Activated naive CD4-positive, alpha-beta T cell treated with anti-CD3 and anti-CD28 coated beads, Interleukin-2, amount 50 U/mL, for 72 hours (primary cell): ENCODE measurements around the gene CWC15. TPM values are rescaled to one million over a fixed set of nuclear protein-coding genes. Genes with fewer than 3 reads are reported as not detected.
"Not testable (repeated sequence)": the region's sequence is repeated elsewhere in the genome, so short reads cannot be mapped to it uniquely, and the experiment has no call there.

ENCODE experiments used
- ATAC-seq, 2 donors: fragments of 150-1000 bp; cut with Tn5 transposase; 2 replicates each; pipeline ENCODE4 v1.10.0; 2021; ENCODE audit warnings: mild to moderate bottlenecking in 2 of 2, moderate library complexity in 2 of 2
- DNase-seq, 2 donors: peaks; one replicate each; pipeline ENCODE4 v3.0.0; 2021 to 2022; ENCODE audit warnings: low spot score in 2 of 2
- H3K27ac Mint-ChIP-seq, 2 donors: one replicate each; pipeline ENCODE4 v1.8.0; 2022; ENCODE audit warnings: mild to moderate bottlenecking in 2 of 2, mixed read lengths in 2 of 2
- H3K36me3 Mint-ChIP-seq, 2 donors: one replicate each; pipeline ENCODE4 v1.8.0; 2022; ENCODE audit warnings: mixed read lengths in 2 of 2
- H3K9me3 Mint-ChIP-seq, 2 donors: one replicate each; pipeline ENCODE4 v1.8.0; 2022; ENCODE audit warnings: mixed read lengths in 2 of 2
- total RNA-seq, 2 donors: library from RNA; stranded (reverse); gene quantifications; one replicate each; pipeline ENCODE4 v1.2.3, GENCODE V29; 2022

The CWC15 gene
- 10 to 100 TPM; 83.0 to 85.9 TPM for total RNA-seq

DNA sequence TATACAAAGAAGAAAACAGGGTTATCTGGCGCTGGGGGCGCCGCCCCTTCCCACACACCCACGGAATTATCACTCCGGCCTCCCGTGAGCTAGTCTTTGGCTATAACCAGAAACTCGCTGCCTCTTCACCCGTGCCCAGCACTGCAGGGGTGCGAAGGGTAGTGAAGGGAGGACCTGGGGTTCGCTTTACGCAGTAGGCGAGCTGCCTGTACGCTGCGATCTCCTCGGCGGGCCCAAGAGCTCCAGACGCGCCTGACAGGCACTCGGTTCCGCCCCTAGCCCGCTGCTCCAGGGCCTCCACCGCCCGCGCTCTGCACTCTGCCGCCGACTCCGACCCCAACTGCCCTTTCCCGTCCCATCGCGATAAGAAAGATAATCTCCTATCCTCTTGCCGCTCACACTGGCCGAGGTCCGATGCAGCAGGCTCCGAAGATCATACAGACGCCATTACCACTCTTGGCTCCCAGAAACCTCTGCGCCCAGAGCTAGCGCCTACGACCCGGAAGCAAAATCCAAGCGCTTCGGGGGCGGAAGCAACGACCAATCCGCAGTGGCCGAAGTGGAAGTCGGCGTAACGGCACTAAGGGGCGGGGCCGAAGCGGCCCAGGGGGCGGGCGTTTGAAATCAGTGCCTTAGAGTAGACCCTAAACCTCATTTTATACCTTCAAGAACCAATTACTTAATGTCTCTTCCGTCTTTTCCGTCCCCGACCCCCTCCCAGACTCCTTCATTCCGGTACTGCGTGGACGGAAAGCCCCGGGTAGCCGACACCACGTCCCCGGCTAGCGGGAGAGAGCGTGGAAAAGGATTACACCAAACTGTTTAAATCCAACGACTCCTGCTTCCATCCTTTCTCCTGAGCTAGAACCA is at the start of gene CWC15, which contains the start of gene KDM4D:
Gene CWC15, minus strand, starts transcription at position 458 of the 870 bp plus-strand sequence. CDS start 1,371 bp downstream, outside the sequence.
Gene KDM4D, plus strand, starts transcription at position 611 of the 870 bp plus-strand sequence. CDS start 23,664 bp downstream, outside the sequence.
- ATAC-seq (peak; percentile 100), DNase-seq (peak; percentile 91 to 92)
- peaks cover 38 to 46% of the 10 kb centered on the region in 2 donors for H3K36me3 Mint-ChIP-seq
- peak within 1 kb of the TSS; percentile 90 to 99 for H3K27ac Mint-ChIP-seq
- H3K9me3 Mint-ChIP-seq = peaks cover 0 to 6% of the 10 kb centered on the region in 2 donors

DNA sequence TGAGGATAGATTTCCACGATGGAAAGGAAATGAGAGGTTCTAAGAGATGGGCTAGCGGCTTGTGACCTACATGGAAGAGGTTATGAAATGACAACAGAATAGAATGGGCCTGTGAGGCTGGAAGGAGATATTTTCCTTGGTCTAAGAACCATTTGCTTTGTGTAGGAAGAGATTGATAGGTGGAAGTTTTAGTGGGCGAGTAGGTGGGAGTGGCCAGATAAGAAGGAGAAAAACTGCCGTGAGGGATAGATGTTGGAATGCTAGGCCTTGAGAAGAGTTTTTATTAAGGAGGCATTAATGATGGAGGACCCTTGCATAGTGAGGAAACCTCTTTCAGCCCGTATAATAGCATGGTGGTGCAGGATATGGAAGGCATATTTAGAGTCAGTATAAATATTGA is 48.1 kb upstream of the CWC15 start:
- H3K27ac Mint-ChIP-seq, H3K36me3 Mint-ChIP-seq, H3K9me3 Mint-ChIP-seq, DNase-seq, ATAC-seq: not testable (repeated sequence)

DNA sequence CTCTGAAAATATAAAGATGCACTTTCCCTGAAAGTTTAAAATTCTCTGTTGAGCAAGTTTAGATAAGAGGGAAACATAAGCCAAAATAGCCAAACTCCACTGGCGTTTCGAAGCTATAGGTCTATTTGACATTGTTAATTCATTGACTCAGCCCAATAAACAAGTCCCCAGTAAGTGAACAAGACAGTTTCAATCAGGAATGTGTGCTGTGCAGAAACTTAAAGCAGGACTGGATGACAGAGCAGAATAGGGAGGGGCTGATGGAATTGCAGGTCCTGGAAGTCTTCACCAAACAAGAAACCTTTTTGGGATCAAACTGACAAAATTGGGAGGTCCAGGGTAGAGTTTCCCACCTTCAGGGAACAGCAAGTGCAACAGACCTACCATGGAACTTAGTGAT is 42.8 kb upstream of the CWC15 start:
- DNase-seq = no peak
- Mint-ChIP-seq H3K36me3 (no peaks in the 10 kb centered on the region), H3K9me3 (no peaks in the 10 kb centered on the region), H3K27ac (no peak overlapping the region)
- no peak for ATAC-seq

DNA sequence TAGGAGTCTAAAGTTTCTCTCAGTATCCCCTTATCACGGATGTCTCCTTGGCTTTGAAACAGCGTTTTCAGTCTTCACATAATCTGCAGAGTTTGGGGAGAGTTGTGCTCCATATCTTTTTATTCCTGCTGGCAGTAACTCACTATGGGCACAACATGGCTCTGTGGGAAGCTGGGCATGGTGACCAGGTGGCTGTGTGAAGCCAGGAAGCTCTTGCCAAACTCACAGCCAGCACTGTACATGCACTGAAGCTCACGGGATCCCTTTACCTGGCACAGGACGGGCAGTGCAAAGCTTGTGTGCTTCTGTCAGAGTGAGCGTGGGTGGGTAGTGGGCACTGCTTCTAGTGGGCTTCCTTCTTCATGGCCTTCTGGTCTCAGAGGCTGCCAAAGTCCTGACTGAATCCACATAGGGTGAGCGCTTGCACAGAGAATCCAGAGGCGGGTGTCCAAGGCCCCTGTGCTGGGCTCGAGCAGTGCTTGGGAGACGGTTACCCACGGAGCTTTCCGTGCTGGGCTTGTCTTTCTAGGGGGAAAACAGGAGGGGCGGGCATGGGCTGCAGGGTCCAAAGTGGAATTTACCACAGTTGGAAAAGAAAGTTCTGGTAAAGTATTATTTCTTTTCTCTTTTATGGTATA is 40.9 kb upstream of the CWC15 start:
- Mint-ChIP-seq H3K9me3 (no peaks in the 10 kb centered on the region), H3K27ac (no peak overlapping the region), H3K36me3 (no peaks in the 10 kb centered on the region)
- ATAC-seq = no peak
- no peak for DNase-seq

DNA sequence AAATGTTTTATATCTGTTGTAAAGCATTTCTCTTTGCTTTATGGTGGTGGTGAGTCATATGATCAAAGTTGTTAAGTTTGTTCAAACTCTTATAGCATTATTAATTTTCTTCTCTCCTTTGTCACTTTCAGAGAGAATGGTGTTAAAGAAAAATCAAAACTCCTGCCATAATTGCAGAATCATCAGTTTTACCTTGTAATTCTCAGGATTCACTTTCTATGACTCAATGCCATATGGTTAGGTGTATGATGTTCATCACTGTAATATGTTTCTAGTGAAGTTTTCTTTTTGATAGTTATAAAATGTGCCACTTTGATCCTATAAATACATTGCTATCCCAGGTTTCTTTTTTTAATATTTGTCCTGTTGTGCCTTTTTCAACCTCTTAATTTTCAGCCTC is 38.0 kb upstream of the CWC15 start:
- DNase-seq (no peak), ATAC-seq (peak in 1 of 2 donors; percentile 32)
- Mint-ChIP-seq H3K9me3 (peaks cover 0 to 4% of the 10 kb centered on the region in 2 donors), H3K27ac (no peak overlapping the region), H3K36me3 (no peaks in the 10 kb centered on the region)

GRCh38 chr11:95005642-95006041 is 32.3 kb upstream of the CWC15 start:
- no peaks in the 10 kb centered on the region for H3K36me3 Mint-ChIP-seq
- DNase-seq = no peak
- no peak overlapping the region for H3K27ac Mint-ChIP-seq
- ATAC-seq = no peak
- peaks cover 0 to 4% of the 10 kb centered on the region in 2 donors for H3K9me3 Mint-ChIP-seq

GRCh38 chr11:95003716-95004115 is 30.4 kb upstream of the CWC15 start:
- Mint-ChIP-seq H3K9me3 (peaks cover 0 to 4% of the 10 kb centered on the region in 2 donors), H3K27ac (no peak overlapping the region), H3K36me3 (no peaks in the 10 kb centered on the region)
- ATAC-seq (no peak), DNase-seq (no peak)

GRCh38 chr11:94998285-94998684 is 24.9 kb upstream of the CWC15 start:
- Mint-ChIP-seq H3K36me3 (no peaks in the 10 kb centered on the region), H3K27ac (no peak overlapping the region), H3K9me3 (no peaks in the 10 kb centered on the region)
- ATAC-seq (no peak), DNase-seq (no peak)

- ATAC-seq = no peak
- Mint-ChIP-seq H3K27ac (no peak overlapping the region), H3K9me3 (no peaks in the 10 kb centered on the region), H3K36me3 (no peaks in the 10 kb centered on the region)
- no peak for DNase-seq
Measured at GRCh38 chr11:94997437-94997836, 24.1 kb upstream of the CWC15 start.

DNA sequence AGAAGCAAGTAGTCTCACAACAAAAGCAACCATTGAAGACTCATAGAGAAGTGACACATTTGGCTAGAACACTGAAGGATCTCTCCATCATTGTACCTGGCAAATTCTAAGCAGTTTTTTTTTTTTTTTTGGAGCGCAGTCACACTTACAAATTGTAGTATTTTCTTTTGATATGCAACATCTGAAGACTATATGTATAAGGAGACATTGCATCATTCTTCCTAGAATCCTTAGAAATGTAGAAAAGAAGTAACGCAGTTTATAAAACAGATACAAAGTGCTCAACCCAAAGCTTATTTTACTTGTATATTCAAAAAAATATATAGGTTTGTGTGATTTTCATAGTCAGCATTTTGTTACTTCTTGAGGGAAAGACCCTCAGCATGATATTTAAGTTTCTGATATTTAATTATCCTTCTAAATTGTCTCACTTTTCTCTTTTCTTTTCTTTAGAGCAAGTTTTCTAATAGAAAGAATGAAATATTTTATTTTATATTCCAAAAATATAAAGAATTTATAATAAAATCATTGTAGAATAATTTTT is 20.1 kb upstream of the CWC15 start:
- Mint-ChIP-seq H3K27ac (no peak overlapping the region), H3K36me3 (no peaks in the 10 kb centered on the region)

GRCh38 chr11:94988748-94989147 is 15.4 kb upstream of the CWC15 start:
- H3K36me3 Mint-ChIP-seq = no peaks in the 10 kb centered on the region
- no peak for DNase-seq
- no peaks in the 10 kb centered on the region for H3K9me3 Mint-ChIP-seq
- peak in 1 of 2 donors; percentile 81 for ATAC-seq
- H3K27ac Mint-ChIP-seq = no peak overlapping the region

More for the DNA sequence above, 20.1 kb upstream of the CWC15 start:
- ATAC-seq (no peak), DNase-seq (no peak)
- no peaks in the 10 kb centered on the region for H3K9me3 Mint-ChIP-seq

- no peaks in the 10 kb centered on the region for H3K9me3 Mint-ChIP-seq
- no peak for DNase-seq
- H3K27ac Mint-ChIP-seq = no peak overlapping the region
- ATAC-seq = peak in 1 of 2 donors; percentile 55
- H3K36me3 Mint-ChIP-seq = no peaks in the 10 kb centered on the region
Measured at GRCh38 chr11:94987378-94987777, 14.0 kb upstream of the CWC15 start.

DNA sequence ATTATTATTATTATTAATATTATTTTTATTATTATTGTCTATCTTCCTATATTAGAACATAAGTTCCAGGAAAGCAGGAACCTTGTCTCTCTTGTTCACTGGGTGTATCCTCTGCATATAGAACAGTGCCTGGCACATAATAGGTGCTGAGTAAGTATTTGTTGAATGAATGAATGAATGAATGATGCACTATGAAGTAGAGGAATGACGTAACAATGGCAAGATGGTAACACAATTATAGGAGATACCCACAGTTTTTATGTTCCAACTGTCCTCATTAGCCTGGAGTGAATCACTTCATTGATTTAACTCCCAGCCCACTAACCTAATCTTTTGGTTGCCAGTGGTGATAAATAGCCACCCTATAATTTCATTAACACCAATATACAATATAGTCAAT is 2.2 kb upstream of the CWC15 start:
- no peak for ATAC-seq
- H3K9me3 Mint-ChIP-seq = peaks cover 0 to 6% of the 10 kb centered on the region in 2 donors
- no peak overlapping the region for H3K27ac Mint-ChIP-seq

DNA sequence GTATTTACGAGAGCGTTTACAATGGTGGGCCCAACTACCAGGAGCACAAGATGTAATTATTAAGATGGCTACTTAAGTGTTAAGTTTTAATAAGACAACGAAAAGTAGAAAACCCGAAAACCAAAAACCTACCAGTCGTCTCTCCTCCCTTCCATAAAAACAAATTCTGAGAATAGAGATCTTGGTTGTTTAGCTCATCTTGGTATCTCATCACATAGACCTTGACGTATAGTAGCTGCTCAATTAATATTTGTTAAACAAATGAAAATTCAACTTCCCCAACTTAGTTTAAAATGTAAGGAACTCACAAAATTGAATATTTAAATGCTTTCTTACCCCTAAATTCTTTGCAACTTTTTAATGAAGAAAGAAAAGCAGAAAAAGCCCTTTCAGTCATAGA is 822 bp upstream of the CWC15 start:
- DNase-seq = no peak
- no peak for ATAC-seq
- peaks cover 30 to 38% of the 10 kb centered on the region in 2 donors for H3K36me3 Mint-ChIP-seq
- H3K27ac Mint-ChIP-seq = peak overlapping the region; percentile 90 to 99
- H3K9me3 Mint-ChIP-seq = peaks cover 0 to 6% of the 10 kb centered on the region in 2 donors

More for the DNA sequence above, 2.2 kb upstream of the CWC15 start:
- H3K36me3 Mint-ChIP-seq = peaks cover 23 to 30% of the 10 kb centered on the region in 2 donors
- DNase-seq = no peak

DNA sequence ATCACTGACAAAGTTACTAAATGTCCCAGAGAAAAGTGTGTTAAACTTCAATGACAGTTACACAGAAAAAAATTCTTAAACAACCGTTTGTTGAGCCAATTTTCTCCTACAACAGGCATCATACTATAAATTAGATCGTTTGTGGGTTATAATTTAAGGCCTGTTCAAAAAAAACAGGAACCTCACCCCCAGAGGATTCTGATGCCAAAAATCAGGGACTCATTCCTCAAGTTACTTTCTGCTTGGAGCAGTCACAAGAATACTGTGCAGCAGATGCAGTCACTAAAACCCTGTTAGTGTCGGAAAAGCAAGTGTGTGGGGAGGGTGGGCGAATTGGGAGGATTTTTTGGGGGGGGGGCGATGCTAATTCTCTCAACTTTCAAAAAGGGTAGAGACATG is 657 bp downstream of the CWC15 start:
- no peak for DNase-seq
- Mint-ChIP-seq H3K9me3 (peaks cover 0 to 6% of the 10 kb centered on the region in 2 donors), H3K27ac (peak overlapping the region; percentile 86 to 90), H3K36me3 (peaks cover 39 to 47% of the 10 kb centered on the region in 2 donors)
- no peak for ATAC-seq

DNA sequence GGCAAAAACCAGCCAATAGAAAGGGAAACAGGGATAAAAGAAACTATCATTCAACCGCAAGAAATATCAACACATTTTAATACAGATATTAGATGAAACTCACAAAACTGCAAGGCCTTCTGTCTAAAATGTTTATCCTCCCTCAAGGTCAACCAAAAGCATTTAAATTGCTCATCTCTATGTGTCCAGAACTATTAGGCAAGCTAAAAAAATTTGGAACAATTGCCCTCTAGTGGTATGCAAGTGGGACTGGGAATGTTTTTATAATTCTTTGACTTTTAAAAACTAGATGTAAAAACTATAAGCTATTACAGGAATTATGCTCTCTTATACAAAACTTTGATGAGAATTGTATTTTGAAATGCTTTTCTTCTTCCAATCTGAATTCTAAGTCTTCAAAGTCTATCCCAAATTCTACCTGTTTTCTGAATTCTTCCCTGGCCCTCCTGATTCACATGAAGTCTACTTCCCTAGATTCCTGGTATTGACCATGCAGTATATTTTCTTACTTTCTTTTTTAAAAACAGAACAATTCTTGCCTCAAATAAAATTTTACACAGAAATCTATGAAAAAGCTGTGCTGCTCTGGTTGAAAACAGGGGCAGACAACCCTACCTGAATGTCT is 4.9 kb downstream of the CWC15 start:
- ATAC-seq (no peak), DNase-seq (no peak)
- H3K27ac Mint-ChIP-seq = peak overlapping the region in 1 of 2 donors; percentile 5
- H3K9me3 Mint-ChIP-seq = no peaks in the 10 kb centered on the region
- peaks cover 33 to 38% of the 10 kb centered on the region in 2 donors for H3K36me3 Mint-ChIP-seq

- peak; percentile 26 to 41 for ATAC-seq
- H3K36me3 Mint-ChIP-seq = peaks cover 20 to 26% of the 10 kb centered on the region in 2 donors
- DNase-seq = no peak
- no peaks in the 10 kb centered on the region for H3K9me3 Mint-ChIP-seq
- no peak overlapping the region for H3K27ac Mint-ChIP-seq
Measured at GRCh38 chr11:94964934-94965333, 8.4 kb downstream of the CWC15 start.
